HUES64 (cell line): ENCODE results near the gene SCAMP4.
"Not testable (repeated sequence)": the region's sequence is repeated elsewhere in the genome, so short reads cannot be mapped to it uniquely, and the experiment has no call there.

Source experiments
- H3K27ac ChIP-seq: 2 replicates; pipeline ENCODE4 v1.7.0; 2013; ENCODE audit warnings: low read depth, low read length, inconsistent platforms
- H3K27me3 ChIP-seq: 2 replicates; pipeline ENCODE4 v1.6.1; 2013; ENCODE audit warnings: mild to moderate bottlenecking, low read length; ENCODE audit not compliant: insufficient read depth
- H3K36me3 ChIP-seq: 2 replicates; pipeline ENCODE4 v1.6.1; 2013; ENCODE audit warnings: mild to moderate bottlenecking, low read length; ENCODE audit not compliant: insufficient read depth
- H3K4me1 ChIP-seq: 2 replicates; pipeline ENCODE4 v1.6.1; 2013; ENCODE audit warnings: mild to moderate bottlenecking, low read length, moderate library complexity; ENCODE audit not compliant: insufficient read depth
- H3K4me3 ChIP-seq: 2 replicates; pipeline ENCODE4 v1.5.1; 2013; ENCODE audit warnings: mild to moderate bottlenecking, low read length, moderate library complexity
- H3K9ac ChIP-seq: 2 replicates; pipeline ENCODE4 v1.6.1; 2013; ENCODE audit warnings: mild to moderate bottlenecking, low read depth, low read length
- H3K9me3 ChIP-seq: 2 replicates; pipeline ENCODE4 v1.6.1; 2013; ENCODE audit warnings: low read depth, low read length; ENCODE audit not compliant: insufficient read depth
- WGBS: fragments of 150-250, 120-280 bp; methylation state at CpG from one replicate; pipeline ENCODE4 v1.1.7; 2013; ENCODE audit warnings: missing lambda C conversion rate; 5-methylcytosine and 5-hydroxymethylcytosine counted together

SCAMP4 gene

DNA sequence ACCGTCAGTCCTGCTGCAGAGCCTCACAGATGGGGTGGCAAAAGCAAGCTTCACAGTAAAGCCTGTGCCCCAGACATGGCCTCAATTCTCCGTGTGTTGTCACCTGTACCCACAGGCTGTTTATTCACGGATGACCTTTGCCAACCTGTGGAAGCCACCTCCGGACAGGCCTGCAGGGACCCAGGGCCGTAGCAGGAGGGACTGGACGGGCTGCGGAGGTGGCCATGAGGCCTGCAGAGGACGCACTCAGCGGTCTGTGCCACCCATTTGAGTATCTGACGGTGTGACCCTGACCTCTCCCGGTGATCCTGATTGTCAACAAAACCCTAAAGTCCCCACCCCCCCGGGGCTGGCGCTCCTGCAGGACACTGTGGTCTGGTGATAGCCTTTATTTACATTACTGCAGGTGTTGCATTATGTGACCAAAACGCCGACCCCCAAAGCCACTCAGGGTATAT is 34.0 kb upstream of the SCAMP4 start:
- WGBS: 92% methylated on average over 15 of the region's 15 CpGs
- H3K9ac ChIP-seq: no peak overlapping the region
- H3K4me1 ChIP-seq: peaks cover 13% of the 10 kb centered on the region
- H3K27ac ChIP-seq: no peak overlapping the region
- no peaks in the 10 kb centered on the region for H3K9me3 ChIP-seq
- no peaks in the 10 kb centered on the region for H3K27me3 ChIP-seq
- H3K4me3 ChIP-seq: no peak overlapping the region
- H3K36me3 ChIP-seq: peaks cover 6% of the 10 kb centered on the region; the same call in 1 of the 2 replicates

DNA sequence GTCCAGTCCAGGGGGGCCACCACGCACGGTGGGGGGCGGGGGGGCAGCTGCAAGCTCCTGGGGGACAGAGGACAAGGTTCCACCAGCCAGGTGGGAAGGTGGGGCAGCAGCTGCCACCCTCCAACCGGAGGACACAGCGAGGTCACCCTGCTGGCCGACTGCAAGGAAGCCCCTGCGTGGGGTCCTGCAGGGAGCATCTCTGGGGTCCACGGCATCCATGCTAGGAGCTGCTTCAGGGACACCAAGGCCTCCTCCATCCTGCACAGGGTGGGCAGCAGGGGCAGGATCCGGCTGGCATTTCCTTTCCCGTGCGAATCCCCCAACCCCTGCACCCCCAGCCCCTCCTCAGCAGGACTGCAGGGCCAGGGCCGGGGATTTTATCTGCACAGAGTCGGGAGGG is 33.6 kb upstream of the SCAMP4 start:
- Histone ChIP-seq H3K36me3 (peaks cover 6% of the 10 kb centered on the region; the same call in 1 of the 2 replicates), H3K27me3 (no peaks in the 10 kb centered on the region), H3K9me3 (no peaks in the 10 kb centered on the region), H3K9ac (no peak overlapping the region), H3K4me1 (peaks cover 13% of the 10 kb centered on the region), H3K4me3 (no peak overlapping the region), H3K27ac (no peak overlapping the region)
- WGBS: 96% methylated on average over 13 of the region's 13 CpGs

DNA sequence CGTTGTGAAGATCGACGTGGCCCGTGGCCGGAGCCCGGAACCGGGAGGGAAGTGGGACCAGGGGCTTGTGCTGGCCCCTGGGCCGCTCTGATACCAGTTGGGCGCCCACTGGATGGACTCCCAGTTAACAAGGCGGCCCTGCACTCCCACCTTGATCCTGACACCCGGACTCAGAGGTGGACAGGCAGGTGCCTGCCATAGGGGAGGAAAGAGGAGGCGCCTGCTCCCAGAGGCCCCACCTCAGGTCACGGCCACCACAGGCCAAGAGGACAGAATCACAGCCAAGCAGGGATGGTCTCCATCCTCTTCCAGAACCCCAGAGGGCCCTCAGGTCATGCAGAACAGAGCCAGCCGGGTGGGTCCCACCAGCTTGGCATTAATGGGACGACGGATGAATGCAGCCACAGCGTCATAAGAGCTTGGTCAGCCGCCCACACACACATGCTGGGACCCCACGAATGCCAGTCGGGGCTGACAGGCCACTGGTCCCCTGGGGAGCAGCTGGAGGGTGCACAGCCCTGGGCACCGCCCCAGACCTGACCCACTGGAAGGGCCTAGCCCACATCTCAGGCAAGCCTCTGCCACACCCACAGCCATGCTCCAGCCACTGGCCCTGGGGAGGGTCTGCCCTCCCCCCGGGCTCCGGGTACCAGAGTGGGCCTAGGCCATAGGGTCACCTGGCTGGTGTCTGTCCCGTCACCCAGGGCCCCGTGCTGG is 32.2 kb upstream of the SCAMP4 start:
- no peaks in the 10 kb centered on the region for H3K27me3 ChIP-seq
- WGBS: 93% methylated on average over 25 of the region's 25 CpGs
- H3K36me3 ChIP-seq: peaks cover 6% of the 10 kb centered on the region; the same call in 1 of the 2 replicates
- no peak overlapping the region for H3K27ac ChIP-seq
- no peaks in the 10 kb centered on the region for H3K9me3 ChIP-seq
- no peak overlapping the region for H3K4me3 ChIP-seq
- H3K9ac ChIP-seq: no peak overlapping the region
- peaks cover 13% of the 10 kb centered on the region for H3K4me1 ChIP-seq

DNA sequence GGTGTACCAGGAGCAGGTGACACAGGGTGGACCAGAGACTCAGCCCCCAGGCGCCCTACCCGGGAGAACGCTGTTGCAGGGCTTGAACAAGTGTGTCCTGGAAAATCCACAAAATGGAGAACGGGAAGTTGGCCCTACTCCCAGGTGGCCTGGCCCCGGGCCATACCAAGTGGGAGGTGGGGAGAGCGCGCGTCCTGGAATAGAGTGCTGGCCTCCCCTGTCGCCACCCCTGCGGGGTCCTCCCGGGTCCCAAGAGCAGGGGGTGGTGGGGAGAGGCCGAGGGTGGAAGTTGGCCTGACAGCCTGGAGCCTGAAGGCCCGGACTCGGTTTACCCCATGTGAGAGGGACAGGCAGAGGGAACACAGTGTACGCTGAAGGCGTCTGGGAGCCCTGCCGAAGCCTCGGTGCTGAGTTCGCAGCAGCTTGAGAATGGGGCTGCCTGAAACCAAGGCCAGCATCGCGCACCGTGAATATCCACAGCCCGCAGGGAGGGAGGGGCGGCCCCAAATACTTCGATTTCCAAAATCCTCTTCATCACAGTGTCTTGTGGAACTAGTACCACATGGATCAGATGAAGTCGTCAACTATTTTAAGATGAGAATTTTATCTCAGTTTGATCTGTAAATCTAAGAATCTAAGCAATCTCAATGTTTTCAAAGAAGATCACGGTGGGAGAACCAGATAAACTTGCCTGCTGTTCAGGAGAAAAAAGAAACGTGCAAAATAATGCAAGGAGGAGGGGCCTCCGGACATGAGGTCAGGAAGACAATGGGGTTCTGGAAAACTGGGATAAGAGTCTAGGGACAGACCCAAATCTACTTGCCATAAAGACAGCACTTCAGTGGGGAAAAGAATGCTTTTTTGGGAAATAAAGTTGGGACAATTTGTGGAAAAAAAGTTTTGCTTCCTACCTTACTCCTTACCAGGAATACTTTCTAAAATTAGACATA is 31.4 kb upstream of the SCAMP4 start:
- peak overlapping the region; percentile 40; the same call in 1 of the 2 replicates for H3K9ac ChIP-seq
- no peaks in the 10 kb centered on the region for H3K9me3 ChIP-seq
- no peaks in the 10 kb centered on the region for H3K27me3 ChIP-seq
- 92% methylated on average over 29 of the region's 29 CpGs for WGBS
- H3K27ac ChIP-seq: no peak overlapping the region
- H3K36me3 ChIP-seq: peaks cover 6% of the 10 kb centered on the region; the same call in 1 of the 2 replicates
- peak overlapping the region; percentile 93 for H3K4me3 ChIP-seq
- peaks cover 13% of the 10 kb centered on the region for H3K4me1 ChIP-seq

DNA sequence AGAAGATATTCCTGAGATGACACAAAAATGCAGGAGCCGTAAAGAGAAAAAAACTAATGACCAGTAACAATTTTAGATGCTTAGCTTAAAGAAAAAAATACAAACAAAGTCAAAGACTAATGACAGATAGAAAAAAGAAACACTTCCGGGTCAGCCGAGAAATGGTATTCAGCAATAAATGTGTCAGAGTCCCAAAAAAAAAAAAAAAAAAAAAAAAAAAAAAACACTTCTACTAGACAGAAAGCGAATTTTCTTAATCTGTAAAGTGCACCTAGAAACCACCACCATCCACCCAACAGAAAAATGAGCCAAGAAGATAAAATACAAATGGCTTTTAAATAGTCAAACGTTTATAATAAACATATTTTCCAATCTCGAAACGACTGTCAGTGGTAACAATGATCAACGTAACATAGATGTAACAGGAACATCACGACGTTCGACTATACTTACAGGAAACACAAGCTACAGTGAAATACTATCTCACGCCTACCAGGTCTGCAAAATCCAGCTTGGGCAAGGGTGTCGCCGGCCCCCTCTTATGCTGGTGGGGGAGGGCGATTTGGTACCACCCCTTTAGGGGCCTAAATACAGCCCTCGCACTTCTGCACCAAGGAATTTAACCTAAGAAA is 30.5 kb upstream of the SCAMP4 start:
- peaks cover 6% of the 10 kb centered on the region; the same call in 1 of the 2 replicates for H3K36me3 ChIP-seq
- H3K9ac ChIP-seq: peak overlapping the region; percentile 91; the same call in 1 of the 2 replicates
- no peaks in the 10 kb centered on the region for H3K27me3 ChIP-seq
- peak overlapping the region; percentile 93 for H3K4me3 ChIP-seq
- H3K9me3 ChIP-seq: no peaks in the 10 kb centered on the region
- H3K27ac ChIP-seq: no peak overlapping the region
- H3K4me1 ChIP-seq: peaks cover 13% of the 10 kb centered on the region
- WGBS: 35% methylated on average over 12 of the region's 16 CpGs

DNA sequence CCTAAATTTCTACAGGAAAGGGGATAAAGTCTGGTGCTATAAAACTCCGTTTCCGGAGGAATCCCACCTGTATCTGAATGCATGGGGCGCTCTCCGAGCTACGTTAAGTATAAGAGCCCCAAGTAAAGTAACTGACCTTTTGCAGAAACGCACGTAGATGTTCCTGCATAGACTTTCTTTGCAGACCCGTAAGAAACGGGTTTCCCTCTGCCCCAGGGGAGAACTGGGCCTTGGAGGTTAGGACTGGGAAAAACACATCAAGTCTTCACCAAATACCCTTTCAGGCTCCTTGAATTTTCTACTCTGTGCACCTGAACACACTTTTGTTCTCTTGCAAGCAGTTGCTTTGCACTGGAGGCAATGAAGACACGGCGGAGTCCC is 29.9 kb upstream of the SCAMP4 start:
- H3K9me3 ChIP-seq, H3K36me3 ChIP-seq, H3K27me3 ChIP-seq, H3K27ac ChIP-seq: not testable (repeated sequence)
- peak overlapping the region; percentile 91 for H3K9ac ChIP-seq
- H3K4me3 ChIP-seq: peak overlapping the region; percentile 93
- peaks cover 13% of the 10 kb centered on the region for H3K4me1 ChIP-seq
- WGBS: 2% methylated on average over 11 of the region's 11 CpGs

DNA sequence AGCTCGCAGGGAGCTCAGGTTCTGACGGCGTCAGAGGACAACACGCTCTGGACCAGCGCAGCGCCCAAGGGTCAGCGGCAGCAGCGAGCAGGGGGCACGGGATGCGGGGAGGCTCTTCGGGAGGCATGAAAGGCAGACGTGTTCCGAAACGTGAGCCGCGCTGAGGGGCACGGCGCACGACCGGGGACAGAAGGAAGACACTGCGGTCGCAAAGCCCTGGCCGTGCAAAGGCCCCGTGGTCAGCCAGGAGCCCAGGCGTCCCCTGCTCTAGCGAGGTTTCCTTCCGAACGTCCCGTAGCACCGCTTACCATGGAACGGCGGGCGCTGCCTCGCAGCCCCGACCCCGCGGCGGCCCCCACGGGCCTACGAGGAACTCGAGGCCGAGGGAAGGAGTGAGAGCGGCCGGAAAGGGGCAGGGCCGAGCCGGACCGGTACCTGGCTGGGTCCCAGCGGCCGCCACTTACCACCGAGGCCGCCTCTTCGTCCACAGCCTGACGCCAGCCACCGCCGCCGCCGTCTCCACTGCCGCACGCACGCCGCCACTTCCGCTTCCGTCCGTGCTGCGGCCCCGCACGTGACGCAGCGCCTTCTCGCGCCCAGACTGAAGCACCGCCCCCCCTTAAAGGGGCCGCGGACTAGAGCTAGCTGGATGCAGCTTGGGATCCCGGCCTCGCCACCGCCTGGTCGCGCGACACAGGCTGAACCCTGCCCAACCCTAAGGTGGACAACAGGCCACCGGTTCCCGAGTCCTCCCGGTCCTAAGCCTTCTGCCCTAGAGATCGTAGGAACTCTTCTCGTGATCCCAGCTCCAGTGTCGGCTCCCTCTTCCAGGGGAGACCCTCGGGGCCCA is 29.3 kb upstream of the SCAMP4 start:
- WGBS: under 1% methylated on average over 87 of the region's 87 CpGs
- H3K4me3 ChIP-seq: peak overlapping the region; percentile 93
- H3K9ac ChIP-seq: peak overlapping the region; percentile 91
- no peaks in the 10 kb centered on the region for H3K27me3 ChIP-seq
- no peaks in the 10 kb centered on the region for H3K9me3 ChIP-seq
- H3K36me3 ChIP-seq: peaks cover 5% of the 10 kb centered on the region; the same call in 1 of the 2 replicates
- H3K4me1 ChIP-seq: peaks cover 13% of the 10 kb centered on the region
- peak overlapping the region; percentile 80 for H3K27ac ChIP-seq

DNA sequence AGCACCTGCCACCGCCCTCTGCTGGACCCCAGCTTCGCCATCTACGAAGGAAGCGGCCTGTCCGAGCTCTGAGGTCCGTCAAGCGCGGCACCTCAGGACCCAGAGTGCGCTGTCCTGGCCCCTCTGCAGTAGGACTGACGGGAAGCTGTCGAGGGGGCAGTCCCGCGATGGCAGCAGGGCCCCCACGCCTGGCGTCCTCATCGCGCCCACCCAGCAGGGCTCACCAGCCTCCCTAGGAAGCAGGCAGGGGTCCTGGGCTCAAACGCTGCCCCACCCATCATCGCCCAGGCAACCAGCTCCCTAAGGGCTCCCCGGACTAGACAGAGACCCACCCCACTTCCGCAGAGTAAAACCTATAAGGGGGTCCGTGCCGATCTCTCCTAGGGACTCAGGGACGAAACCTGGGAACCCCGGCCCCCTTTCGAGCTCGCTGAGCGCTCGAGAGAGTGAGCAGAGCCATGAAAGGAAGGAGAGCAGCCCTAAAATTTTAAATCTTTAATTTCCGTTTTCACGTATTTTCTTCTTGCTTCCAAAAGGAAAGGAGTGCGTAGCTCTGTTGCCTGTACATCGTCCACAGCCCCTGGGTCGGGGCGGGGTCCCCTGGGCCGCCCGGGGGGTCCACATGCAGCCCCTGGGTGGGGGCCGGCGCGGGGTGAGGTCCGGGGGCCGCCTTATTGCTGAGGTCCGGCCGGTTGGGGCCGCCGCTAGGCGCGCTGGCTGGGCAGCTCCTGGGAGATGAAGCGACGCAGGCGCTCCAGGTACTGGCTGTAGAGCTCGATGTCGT is 28.5 kb upstream of the SCAMP4 start:
- Histone ChIP-seq H3K27ac (peak overlapping the region; percentile 56; the same call in 1 of the 2 replicates), H3K4me1 (peaks cover 13% of the 10 kb centered on the region), H3K4me3 (peak overlapping the region; percentile 93), H3K9ac (peak overlapping the region; percentile 91)
- 24% methylated on average over 31 of the region's 53 CpGs for whole genome bisulfite sequencing
- not testable (repeated sequence) for H3K36me3 ChIP-seq, H3K27me3 ChIP-seq, H3K9me3 ChIP-seq

DNA sequence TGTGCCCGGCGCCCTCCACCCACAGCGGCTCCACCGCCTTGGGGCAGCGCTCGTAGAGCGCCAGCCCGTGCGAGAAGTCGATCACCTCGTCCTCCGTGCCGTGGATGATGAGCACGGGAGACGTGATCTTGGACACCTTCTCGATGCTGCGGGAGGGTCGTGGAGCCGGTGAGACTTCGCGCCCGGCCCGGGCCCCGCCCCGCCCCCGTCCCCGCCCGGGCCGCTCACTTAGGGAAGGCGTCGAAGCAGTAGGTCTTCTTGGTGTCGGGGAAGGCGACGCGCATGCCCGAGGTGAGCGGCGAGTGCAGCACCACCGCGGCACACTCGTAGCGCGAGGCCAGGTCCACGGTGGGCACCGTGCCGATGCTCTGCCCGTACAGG is 27.9 kb upstream of the SCAMP4 start:
- H3K27me3 ChIP-seq, H3K27ac ChIP-seq, H3K9me3 ChIP-seq, H3K36me3 ChIP-seq, H3K9ac ChIP-seq: not testable (repeated sequence)
- H3K4me1 ChIP-seq: peaks cover 13% of the 10 kb centered on the region
- 49% methylated on average over 26 of the region's 47 CpGs for WGBS
- peak overlapping the region; percentile 38 for H3K4me3 ChIP-seq

DNA sequence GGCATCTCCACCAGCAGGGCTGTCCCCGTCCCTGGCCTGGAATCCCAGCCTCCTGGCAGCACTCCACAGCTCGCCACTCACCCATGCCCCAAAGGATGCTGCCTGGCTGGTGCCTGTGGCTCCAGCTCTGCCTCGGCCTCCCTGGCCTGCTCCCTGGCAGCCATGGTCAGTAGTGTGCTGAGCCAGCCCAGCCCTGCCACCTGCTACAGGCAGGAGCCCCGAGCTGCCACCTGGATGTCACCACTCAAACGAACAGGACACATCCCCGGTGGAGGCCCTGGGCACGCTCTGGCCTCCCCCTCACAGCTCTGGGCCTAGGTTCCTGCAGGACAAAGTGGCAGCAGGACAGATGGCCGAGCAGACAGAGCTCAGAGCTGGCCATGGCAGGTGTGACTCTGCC is 26.6 kb upstream of the SCAMP4 start:
- not testable (repeated sequence) for H3K9me3 ChIP-seq, H3K27ac ChIP-seq, H3K4me3 ChIP-seq, H3K9ac ChIP-seq, H3K36me3 ChIP-seq, H3K27me3 ChIP-seq
- H3K4me1 ChIP-seq: peaks cover 19% of the 10 kb centered on the region
- WGBS: 91% methylated on average over 8 of the region's 8 CpGs
